Transverse colon (tissue), 3 donors: Measurements from ENCODE around the gene MAP2K4.

Experiments
- EP300 ChIP-seq: sonication (generic); formaldehyde crosslinking; IDR thresholded peaks from one replicate; pipeline ENCODE4 v1.6.1; 2017; ENCODE audit warnings: antibody characterized with exemption, low read depth
- POLR2A ChIP-seq: fragments of 450-650 bp; IDR thresholded peaks from one replicate; pipeline ENCODE4 v1.6.1; 2016; ENCODE audit warnings: antibody characterized with exemption, mild to moderate bottlenecking, moderate library complexity
- TF ChIP-seq, protein P1 (sequence below), 5 experiments: fragments of 200-600 bp in 3 of 5; fragments of 450-650 bp in 2 of 5; sonication (generic) in 3 of 5; IDR thresholded peaks; 1 replicate in 2 of 5; 2 replicates in 3 of 5; pipeline ENCODE4 v1.5.1; 2016 to 2017; ENCODE audit warnings: antibody characterized with exemption in 5 of 5, inconsistent platforms in 3 of 5, mild to moderate bottlenecking in 2 of 5, moderate library complexity in 1 of 5

DNA sequence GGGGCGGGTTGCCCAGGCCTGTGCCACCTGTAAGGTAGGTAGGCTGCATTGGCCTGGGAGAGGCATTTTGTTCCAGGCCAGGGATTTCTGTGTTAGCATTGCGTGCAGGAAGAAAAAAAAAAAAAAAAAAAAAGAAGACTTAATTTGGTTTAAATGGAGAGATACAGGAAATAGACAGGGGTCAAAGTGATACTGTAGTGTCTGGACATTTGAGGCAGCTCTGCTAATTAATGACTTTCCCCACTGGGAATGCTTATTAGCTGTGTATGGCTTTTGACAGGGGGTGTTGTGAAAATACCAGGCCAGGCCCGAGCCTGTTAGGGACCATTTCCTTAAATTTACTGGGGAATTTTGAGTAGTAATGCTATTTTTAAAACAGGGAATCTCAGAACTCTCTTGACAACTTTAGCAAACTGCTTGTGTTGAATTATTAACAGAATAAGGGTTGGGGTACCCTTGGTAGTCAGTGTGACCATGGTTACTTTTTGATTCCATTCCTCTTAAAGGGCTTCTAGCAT, 1.0 kb downstream of the MAP2K4 start:
- TF ChIP-seq, protein P1, sequence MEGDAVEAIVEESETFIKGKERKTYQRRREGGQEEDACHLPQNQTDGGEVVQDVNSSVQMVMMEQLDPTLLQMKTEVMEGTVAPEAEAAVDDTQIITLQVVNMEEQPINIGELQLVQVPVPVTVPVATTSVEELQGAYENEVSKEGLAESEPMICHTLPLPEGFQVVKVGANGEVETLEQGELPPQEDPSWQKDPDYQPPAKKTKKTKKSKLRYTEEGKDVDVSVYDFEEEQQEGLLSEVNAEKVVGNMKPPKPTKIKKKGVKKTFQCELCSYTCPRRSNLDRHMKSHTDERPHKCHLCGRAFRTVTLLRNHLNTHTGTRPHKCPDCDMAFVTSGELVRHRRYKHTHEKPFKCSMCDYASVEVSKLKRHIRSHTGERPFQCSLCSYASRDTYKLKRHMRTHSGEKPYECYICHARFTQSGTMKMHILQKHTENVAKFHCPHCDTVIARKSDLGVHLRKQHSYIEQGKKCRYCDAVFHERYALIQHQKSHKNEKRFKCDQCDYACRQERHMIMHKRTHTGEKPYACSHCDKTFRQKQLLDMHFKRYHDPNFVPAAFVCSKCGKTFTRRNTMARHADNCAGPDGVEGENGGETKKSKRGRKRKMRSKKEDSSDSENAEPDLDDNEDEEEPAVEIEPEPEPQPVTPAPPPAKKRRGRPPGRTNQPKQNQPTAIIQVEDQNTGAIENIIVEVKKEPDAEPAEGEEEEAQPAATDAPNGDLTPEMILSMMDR (IDR thresholded peaks at IDR 0.05): no peak
- no peak for TF ChIP-seq POLR2A
- TF ChIP-seq EP300: no peak
